OCI-LY7 (cell line): ENCODE data around the gene OR7C1. TPM values are rescaled to one million over a fixed set of nuclear protein-coding genes. Genes with fewer than 3 reads are reported as not detected.

Experiments
- BruUV-seq: library from RNA; stranded (reverse); fragments of 400-500 nt; replicated peaks from 2 replicates; lab custom pipeline; 2021; lab: Mats Ljungman, UMichigan
- CTCF ChIA-PET: fragments of 300-600 bp; sonication (Branson Sonifier 250); formaldehyde crosslinking; loops from one replicate; lab custom pipeline; 2022; ENCODE audit warnings: antibody characterized with exemption; ENCODE audit not compliant: unreplicated experiment; lab: Charles Lee
- POLR2A ChIA-PET: fragments of 300-600 bp; sonication (Branson Sonifier 250); formaldehyde crosslinking; loops from one replicate; lab custom pipeline; 2022; ENCODE audit warnings: antibody characterized with exemption; lab: Charles Lee
- DNase-seq: peaks from one replicate; pipeline ENCODE4 v3.0.0-alpha.2; 2015; ENCODE audit warnings: low spot score
- H2AFZ ChIP-seq: fragments of 200-600 bp; sonication (generic), shearing (Covaris generic); 2 replicates; pipeline ENCODE4 v1.6.1; 2014; ENCODE audit warnings: mild to moderate bottlenecking, antibody characterized with exemption, low read length, moderate library complexity
- H3K27ac ChIP-seq: fragments of 200-600 bp; sonication (generic); 2 replicates; pipeline ENCODE4 v1.5.1; 2014; ENCODE audit warnings: mixed run types, low read depth, mild to moderate bottlenecking, moderate library complexity, low read length, inconsistent platforms; ENCODE audit not compliant: poor library complexity, severe bottlenecking
- H3K36me3 ChIP-seq: fragments of 200-600 bp; sonication (generic); 2 replicates; pipeline ENCODE4 v1.6.1; 2014; ENCODE audit warnings: mild to moderate bottlenecking, antibody characterized with exemption, low read length, moderate library complexity, mixed read lengths; ENCODE audit not compliant: insufficient read depth
- H3K4me1 ChIP-seq: fragments of 200-600 bp; sonication (generic); 2 replicates; pipeline ENCODE4 v1.5.1; 2014; ENCODE audit warnings: mild to moderate bottlenecking, low read length; ENCODE audit not compliant: insufficient read depth, poor library complexity, severe bottlenecking
- H3K4me2 ChIP-seq: fragments of 200-600 bp; sonication (generic); 2 replicates; pipeline ENCODE4 v1.6.1; 2014; ENCODE audit warnings: mild to moderate bottlenecking, low read length
- H3K4me3 ChIP-seq: fragments of 200-600 bp; sonication (generic); 2 replicates; pipeline ENCODE4 v1.5.1; 2014; ENCODE audit warnings: mild to moderate bottlenecking, low read depth, low read length; ENCODE audit not compliant: poor library complexity, severe bottlenecking
- H3K79me2 ChIP-seq: fragments of 200-600 bp; sonication (generic); 2 replicates; pipeline ENCODE4 v1.6.1; 2016; ENCODE audit warnings: low read depth, mild to moderate bottlenecking, low read length, moderate library complexity, mixed read lengths; ENCODE audit not compliant: insufficient read depth
- H3K9me2 ChIP-seq: fragments of 200-600 bp; sonication (generic); 2 replicates; pipeline ENCODE4 v1.6.1; 2016; ENCODE audit warnings: mild to moderate bottlenecking, low read length, mixed read lengths; ENCODE audit not compliant: insufficient read depth
- H3K9me3 ChIP-seq: fragments of 200-600 bp; sonication (generic); 2 replicates; pipeline ENCODE4 v1.6.1; 2014; ENCODE audit warnings: mild to moderate bottlenecking, mixed run types, low read length, mixed read lengths
- H4K20me1 ChIP-seq: fragments of 200-600 bp; sonication (generic); 2 replicates; pipeline ENCODE4 v1.6.1; 2014; ENCODE audit warnings: mild to moderate bottlenecking, antibody characterized with exemption, low read length, moderate library complexity, mixed read lengths; ENCODE audit not compliant: insufficient read depth
- EZH2phosphoT487 ChIP-seq: fragments of 200-600 bp; sonication (generic); IDR thresholded peaks from 2 replicates; pipeline ENCODE4 v1.6.1; 2018; ENCODE audit warnings: low read depth, borderline replicate concordance, mild to moderate bottlenecking, mixed run types, antibody characterized with exemption, low read length, moderate library complexity, mixed read lengths
- intact Hi-C: fragments of 100-400 bp; cut with micrococcal nuclease; formaldehyde crosslinking; loops from one replicate; pipeline ENCODE4 v1.10.0; 2022; ENCODE audit not compliant: unreplicated experiment
- total RNA-seq, 2 experiments: library from RNA; depleted of rRNA in 1 of 2; stranded (reverse); fragments of >200 nt in 1 of 2; shearing (Covaris generic) in 1 of 2; gene quantifications; 2 replicates each; pipeline ENCODE4 v1.2.3, GENCODE V29; 2014 to 2022
- TF ChIP-seq, protein P1 (sequence below): fragments of 200-600 bp; sonication (generic); conservative IDR thresholded peaks from 2 replicates; pipeline ENCODE4 v1.5.1; 2014; ENCODE audit warnings: mild to moderate bottlenecking, antibody characterized with exemption, low read length, moderate library complexity, mixed read lengths

Gene OR7C1
- total RNA-seq, 2 experiments from 2014 or later, result not detected

DNA sequence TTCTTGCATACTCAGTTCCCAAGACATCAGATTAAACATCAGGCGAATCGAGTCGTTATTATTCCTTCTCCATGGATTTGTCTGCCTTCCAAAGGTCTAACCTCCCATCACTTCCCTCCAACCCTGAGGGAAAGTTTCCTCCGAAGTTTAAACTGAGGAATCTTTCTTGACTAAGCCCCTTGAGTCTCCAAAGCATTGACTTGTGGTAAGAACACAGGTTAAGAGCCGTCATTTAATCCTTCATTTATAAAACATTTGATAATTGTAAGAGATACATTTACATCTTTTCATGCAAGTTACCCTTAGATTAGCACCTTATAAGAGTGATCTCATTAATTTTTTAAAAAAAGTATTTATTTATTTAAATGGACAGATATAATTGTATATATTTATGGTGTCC, 13.8 kb upstream of the OR7C1 start, which contains the start of gene OR7A10:
Gene OR7A10 (minus strand): TSS at position 101 of the 400 bp plus-strand sequence. CDS start 7,045 bp downstream, outside the sequence.
- no peak within 1 kb of the TSS for H3K27ac ChIP-seq
- no peaks in the 10 kb centered on the region for H4K20me1 ChIP-seq
- no peaks in the 10 kb centered on the region for H3K79me2 ChIP-seq
- no peak within 1 kb of the TSS for H3K4me2 ChIP-seq
- H3K9me2 ChIP-seq, result no peaks in the 10 kb centered on the region
- POLR2A ChIA-PET, result no interaction called here
- DNase-seq, result no peak
- H3K36me3 ChIP-seq, result no peaks in the 10 kb centered on the region
- CTCF ChIA-PET, result no interaction called here
- H3K4me1 ChIP-seq, result no peaks in the 10 kb centered on the region
- H2AFZ ChIP-seq, result no peak within 1 kb of the TSS
- H3K9me3 ChIP-seq, result no peaks in the 10 kb centered on the region
- TF ChIP-seq, protein P1, sequence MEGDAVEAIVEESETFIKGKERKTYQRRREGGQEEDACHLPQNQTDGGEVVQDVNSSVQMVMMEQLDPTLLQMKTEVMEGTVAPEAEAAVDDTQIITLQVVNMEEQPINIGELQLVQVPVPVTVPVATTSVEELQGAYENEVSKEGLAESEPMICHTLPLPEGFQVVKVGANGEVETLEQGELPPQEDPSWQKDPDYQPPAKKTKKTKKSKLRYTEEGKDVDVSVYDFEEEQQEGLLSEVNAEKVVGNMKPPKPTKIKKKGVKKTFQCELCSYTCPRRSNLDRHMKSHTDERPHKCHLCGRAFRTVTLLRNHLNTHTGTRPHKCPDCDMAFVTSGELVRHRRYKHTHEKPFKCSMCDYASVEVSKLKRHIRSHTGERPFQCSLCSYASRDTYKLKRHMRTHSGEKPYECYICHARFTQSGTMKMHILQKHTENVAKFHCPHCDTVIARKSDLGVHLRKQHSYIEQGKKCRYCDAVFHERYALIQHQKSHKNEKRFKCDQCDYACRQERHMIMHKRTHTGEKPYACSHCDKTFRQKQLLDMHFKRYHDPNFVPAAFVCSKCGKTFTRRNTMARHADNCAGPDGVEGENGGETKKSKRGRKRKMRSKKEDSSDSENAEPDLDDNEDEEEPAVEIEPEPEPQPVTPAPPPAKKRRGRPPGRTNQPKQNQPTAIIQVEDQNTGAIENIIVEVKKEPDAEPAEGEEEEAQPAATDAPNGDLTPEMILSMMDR, result no peak
- no peak for TF ChIP-seq EZH2phosphoT487
- no TSS peak for BruUV-seq
- intact Hi-C loops, result no loop called here
- H3K4me3 ChIP-seq, result no peak within 1 kb of the TSS

DNA sequence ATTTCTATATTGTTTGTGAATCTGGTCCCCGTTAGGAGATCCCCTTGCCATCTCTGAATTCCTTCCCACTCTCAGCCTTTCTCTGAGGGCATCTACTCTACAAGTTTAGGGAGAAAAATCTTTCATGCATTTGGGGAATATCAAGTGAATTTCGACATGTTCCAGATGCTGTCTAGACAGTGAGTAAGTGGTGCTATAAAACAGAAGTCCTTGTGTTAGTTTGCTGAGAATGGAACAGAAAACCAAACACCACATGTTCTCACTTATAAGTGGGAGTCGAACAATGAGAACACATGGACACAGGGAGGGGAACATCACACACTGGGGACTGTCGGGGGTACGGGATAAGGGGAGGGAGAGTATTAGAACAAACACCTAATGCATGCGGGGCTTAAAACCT, 8.6 kb upstream of the OR7C1 start:
- H3K9me2 ChIP-seq, result no peaks in the 10 kb centered on the region
- H2AFZ ChIP-seq, result no peak overlapping the region
- POLR2A ChIA-PET, result no interaction called here
- no peaks in the 10 kb centered on the region for H3K9me3 ChIP-seq
- H3K36me3 ChIP-seq, result no peaks in the 10 kb centered on the region
- no peak for DNase-seq
- H3K4me1 ChIP-seq, result no peaks in the 10 kb centered on the region
- intact Hi-C loops, result no loop called here
- no peak overlapping the region for H3K27ac ChIP-seq
- CTCF ChIA-PET, result no interaction called here
- H4K20me1 ChIP-seq, result no peaks in the 10 kb centered on the region
- H3K4me2 ChIP-seq, result no peak overlapping the region
- H3K4me3 ChIP-seq, result no peak overlapping the region
- no peak for TF ChIP-seq EZH2phosphoT487
- TF ChIP-seq, protein P1, result no peak
- H3K79me2 ChIP-seq, result no peaks in the 10 kb centered on the region
- no TSS peak for BruUV-seq

DNA sequence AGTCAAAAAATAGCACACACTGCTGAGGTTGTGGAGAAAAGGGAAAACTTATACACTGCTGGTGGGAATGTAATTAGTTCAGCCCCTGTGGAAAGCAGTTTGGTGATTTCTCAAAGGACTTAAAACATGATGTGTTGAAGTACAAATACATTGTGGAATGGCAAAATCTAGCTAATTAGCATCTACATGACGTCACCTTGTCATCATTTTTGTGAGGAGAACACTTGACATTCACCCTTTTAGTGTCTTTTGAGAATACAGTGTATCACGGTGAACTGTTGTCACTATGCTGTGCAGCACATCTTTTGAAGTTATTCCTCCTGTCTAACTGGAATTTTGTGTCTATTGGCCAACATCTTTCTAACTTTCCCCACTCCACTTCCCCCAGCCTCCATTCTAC, 8.2 kb upstream of the OR7C1 start:
- no TSS peak for BruUV-seq
- Histone ChIP-seq H3K4me1 (no peaks in the 10 kb centered on the region), H3K4me3 (no peak overlapping the region), H3K9me3 (no peaks in the 10 kb centered on the region), H4K20me1 (no peaks in the 10 kb centered on the region), H3K9me2 (no peaks in the 10 kb centered on the region), H3K27ac (no peak overlapping the region), H3K79me2 (no peaks in the 10 kb centered on the region), H2AFZ (no peak overlapping the region), H3K4me2 (no peak overlapping the region), H3K36me3 (no peaks in the 10 kb centered on the region)
- ChIA-PET POLR2A (no interaction called here), CTCF (no interaction called here)
- TF ChIP-seq EZH2phosphoT487, result no peak
- TF ChIP-seq, protein P1, result no peak
- intact Hi-C loops, result no loop called here
- no peak for DNase-seq
